VCaP (cell line): ENCODE measurements around the gene MIF.

Source experiments
- H3K27ac ChIP-seq: fragments of 450-650 bp; 2 replicates; pipeline ENCODE4 v1.5.1; 2017
- TF ChIP-seq, protein P1 (sequence below): fragments of 450-650 bp; conservative IDR thresholded peaks from 2 replicates; pipeline ENCODE4 v1.5.1; 2017; ENCODE audit warnings: mild to moderate bottlenecking, moderate library complexity

Gene MIF

DNA sequence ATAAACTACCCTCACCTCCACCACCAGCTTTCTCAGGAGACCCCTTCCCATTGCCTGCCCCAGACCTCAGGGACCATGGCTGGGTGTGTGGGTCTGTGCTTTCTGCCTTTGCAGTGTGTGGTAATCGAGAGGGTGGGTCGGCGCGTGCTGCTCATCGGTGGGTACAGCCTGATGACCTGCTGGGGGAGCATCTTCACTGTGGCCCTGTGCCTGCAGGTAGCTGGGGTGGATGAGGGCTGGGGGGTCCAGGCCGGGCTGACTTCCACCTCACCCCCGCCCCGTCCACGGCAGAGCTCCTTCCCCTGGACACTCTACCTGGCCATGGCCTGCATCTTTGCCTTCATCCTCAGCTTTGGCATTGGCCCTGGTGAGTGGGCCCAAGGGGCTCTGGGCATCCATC, 10.5 kb upstream of the MIF start:
- H3K27ac ChIP-seq: no peak overlapping the region
- TF ChIP-seq, protein P1, sequence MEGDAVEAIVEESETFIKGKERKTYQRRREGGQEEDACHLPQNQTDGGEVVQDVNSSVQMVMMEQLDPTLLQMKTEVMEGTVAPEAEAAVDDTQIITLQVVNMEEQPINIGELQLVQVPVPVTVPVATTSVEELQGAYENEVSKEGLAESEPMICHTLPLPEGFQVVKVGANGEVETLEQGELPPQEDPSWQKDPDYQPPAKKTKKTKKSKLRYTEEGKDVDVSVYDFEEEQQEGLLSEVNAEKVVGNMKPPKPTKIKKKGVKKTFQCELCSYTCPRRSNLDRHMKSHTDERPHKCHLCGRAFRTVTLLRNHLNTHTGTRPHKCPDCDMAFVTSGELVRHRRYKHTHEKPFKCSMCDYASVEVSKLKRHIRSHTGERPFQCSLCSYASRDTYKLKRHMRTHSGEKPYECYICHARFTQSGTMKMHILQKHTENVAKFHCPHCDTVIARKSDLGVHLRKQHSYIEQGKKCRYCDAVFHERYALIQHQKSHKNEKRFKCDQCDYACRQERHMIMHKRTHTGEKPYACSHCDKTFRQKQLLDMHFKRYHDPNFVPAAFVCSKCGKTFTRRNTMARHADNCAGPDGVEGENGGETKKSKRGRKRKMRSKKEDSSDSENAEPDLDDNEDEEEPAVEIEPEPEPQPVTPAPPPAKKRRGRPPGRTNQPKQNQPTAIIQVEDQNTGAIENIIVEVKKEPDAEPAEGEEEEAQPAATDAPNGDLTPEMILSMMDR: no peak

DNA sequence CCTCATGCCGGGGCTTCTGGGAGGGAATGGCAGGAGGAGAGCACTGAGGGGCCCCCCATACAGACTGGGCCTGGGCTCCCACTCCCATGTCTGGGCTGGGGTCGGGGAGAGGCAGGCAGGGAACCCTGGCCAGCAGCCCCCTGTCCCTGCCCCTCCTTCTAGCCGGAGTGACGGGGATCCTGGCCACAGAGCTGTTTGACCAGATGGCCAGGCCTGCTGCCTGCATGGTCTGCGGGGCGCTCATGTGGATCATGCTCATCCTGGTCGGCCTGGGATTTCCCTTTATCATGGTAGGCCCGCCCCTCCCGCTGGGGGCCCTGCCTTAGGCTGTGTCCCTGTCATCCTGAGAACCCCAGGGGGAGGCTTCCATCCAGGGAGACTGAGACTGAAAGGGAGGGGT, 10.0 kb upstream of the MIF start:
- TF ChIP-seq, protein P1: no peak
- H3K27ac ChIP-seq: no peak overlapping the region

DNA sequence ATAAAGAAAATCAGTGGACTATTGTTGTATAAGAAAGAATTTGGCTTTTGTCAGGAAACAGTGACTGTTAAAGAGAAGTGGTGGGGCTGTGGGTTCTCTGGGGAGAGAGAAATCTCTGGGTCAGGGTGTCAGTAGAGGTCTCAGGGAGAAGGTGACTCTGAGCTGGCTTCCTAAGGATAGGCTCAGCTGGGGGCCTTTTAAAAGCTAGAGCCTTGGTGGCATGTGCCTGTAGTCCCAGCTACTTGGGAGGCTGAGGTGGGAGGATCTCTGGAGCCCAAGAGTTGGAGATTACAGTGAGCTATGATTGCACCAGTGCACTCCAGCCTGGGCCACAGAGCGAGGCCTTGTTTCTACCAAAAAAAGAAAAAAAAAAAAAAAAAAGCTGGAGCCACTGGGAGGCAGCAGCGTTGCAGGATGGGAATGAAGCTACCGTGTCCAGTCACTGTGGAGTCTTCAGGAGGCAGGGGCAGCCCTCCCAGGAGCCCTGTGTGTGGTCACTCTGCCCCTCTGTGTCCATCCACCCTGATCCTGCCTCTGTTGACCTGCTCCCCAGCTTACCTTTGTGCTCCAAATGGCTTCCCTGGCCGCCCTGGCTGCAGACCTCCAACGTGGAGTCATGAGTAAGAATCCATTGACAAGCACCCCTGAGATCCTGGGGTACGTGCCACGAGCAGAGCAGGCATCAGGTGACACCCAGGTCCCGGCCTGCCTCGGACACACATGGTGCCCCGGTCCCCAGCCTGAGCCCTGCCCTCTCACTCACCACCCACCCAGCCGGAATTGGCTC, 5.4 kb upstream of the MIF start:
- TF ChIP-seq, protein P1: peak; percentile 33; the same call in 1 of the 2 replicates
- H3K27ac ChIP-seq: no peak overlapping the region

DNA sequence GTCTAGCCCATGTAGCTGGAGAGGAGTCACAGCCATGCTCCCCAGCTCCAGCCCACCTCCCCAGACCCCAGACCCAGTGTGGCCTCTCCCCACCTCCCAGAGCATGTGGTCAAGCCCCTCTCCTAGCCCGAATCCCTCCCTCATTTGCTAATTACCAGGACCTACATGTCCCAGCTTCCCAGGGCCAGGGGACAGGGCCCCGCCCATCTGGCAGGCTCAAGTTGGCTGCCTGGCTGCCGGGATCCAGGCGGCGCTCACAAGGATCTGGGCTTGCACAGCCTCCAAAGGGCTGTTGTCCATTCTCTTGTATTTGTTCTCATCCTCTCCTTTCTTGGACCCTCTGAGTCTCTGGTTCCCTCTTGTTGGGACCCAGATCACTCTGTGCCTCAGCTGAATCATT, 4.6 kb upstream of the MIF start:
- H3K27ac ChIP-seq: no peak overlapping the region
- TF ChIP-seq, protein P1: no peak

DNA sequence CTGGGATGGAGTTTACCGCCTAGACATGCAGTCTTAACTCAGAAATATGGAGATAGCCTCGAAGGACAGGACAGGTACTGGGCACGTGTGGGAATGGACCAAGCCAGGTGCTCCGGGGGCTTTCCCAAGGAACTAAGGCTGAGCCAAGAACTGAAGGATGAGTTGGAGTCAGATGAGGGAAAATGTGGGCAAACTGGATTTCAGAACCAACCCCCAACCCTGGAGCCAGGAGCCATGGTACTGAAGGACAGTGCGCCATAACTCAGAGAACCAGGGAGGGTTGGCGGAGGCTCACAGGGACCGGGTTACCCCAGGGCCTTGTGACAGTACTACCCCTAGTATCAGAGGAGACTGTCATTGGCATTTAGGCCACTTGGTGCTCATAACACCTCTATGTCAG, 2.5 kb upstream of the MIF start:
- no peak overlapping the region for H3K27ac ChIP-seq
- TF ChIP-seq, protein P1: no peak

DNA sequence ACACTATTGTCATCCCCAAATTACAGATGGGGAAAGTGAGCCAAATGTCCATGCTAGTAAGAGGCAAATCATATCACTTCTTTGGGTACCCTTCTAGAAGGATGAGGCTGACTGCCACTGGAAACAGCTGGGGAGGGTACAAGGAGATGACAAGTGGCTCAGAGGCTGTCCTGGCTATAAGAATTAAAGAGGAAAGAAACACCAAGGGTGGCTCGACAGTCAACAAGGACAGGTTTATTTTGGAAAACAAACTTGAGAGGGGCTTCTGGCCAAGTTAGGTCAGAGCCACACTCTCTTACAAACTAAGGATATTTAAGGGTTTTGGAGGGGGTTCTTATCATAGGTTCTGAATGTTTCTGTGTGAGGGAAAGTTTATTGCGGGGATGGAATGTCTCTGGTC, 2.1 kb upstream of the MIF start:
- no peak overlapping the region for H3K27ac ChIP-seq
- TF ChIP-seq, protein P1: no peak

DNA sequence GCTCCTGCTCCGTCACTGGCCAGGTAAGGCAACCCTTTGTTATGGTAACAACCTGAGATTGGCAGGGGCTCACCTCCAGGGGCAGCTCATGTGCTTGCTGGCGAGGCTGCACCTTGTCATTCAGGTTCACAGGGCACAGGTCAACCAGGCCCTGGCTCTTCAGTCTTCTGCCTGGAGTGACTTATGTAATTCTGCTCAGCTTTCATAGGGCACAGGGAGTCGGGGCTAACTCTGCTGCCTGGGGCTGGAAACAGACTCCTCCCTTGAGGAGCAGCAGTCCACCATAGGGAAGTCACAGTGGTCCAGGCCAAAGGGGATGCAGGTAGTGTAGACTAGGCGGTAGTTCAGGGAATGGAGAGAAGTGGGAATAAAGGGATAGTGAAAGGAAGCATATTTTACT, 1.5 kb upstream of the MIF start:
- peak overlapping the region; percentile 95; the same call in 1 of the 2 replicates for H3K27ac ChIP-seq
- TF ChIP-seq, protein P1: no peak
